Lower lobe of right lung (tissue), 2 donors: ENCODE data around the gene CXorf51B. TPM values are rescaled to one million over a fixed set of nuclear protein-coding genes. Genes with fewer than 3 reads are reported as not detected.
"Not testable (repeated sequence)": the region's sequence is repeated elsewhere in the genome, so short reads cannot be mapped to it uniquely, and the experiment has no call there.

ENCODE experiments used
- ATAC-seq, 2 donors: fragments of 200-7000 bp; cut with Tn5 transposase; one replicate each; pipeline ENCODE4 v1.9.1; 2020 to 2022; ENCODE audit warnings: mild to moderate bottlenecking in 2 of 2, moderate library complexity in 2 of 2
- DNase-seq: peaks from one replicate; pipeline ENCODE4 v3.0.0-alpha.2; 2020
- H3K27ac ChIP-seq: fragments of 200-600 bp; one replicate; pipeline ENCODE4 v1.8.0; 2022
- H3K27me3 ChIP-seq: fragments of 200-600 bp; one replicate; pipeline ENCODE4 v1.8.0; 2022; ENCODE audit warnings: low read depth
- H3K36me3 ChIP-seq: fragments of 200-600 bp; one replicate; pipeline ENCODE4 v1.8.0; 2022; ENCODE audit warnings: mild to moderate bottlenecking
- H3K4me1 ChIP-seq: fragments of 200-600 bp; one replicate; pipeline ENCODE4 v1.8.0; 2022
- H3K4me3 ChIP-seq: fragments of 200-600 bp; one replicate; pipeline ENCODE4 v1.8.0; 2022; ENCODE audit warnings: mild to moderate bottlenecking
- H3K9me3 ChIP-seq: fragments of 200-600 bp; one replicate; pipeline ENCODE4 v1.8.0; 2022
- intact Hi-C: fragments of 100-400 bp; cut with DNase I; formaldehyde crosslinking; loops from one replicate; pipeline ENCODE4 v1.11.0; 2022
- long read RNA-seq: library from polyadenylated mRNA; unstranded; transcript quantifications from one replicate; pipeline ENCODE4 v2.0.0, GENCODE V29; 2021
- total RNA-seq: library from RNA; stranded (reverse); fragmentation: NEBNext Ultra II Directional; extraction: Animal tissue kit (Norgen Biotek cat#: 25700); gene quantifications from one replicate; pipeline ENCODE4 v1.2.1, GENCODE V29; 2021
- TF ChIP-seq, protein P1 (sequence below): fragments of 200-600 bp; IDR thresholded peaks from one replicate; pipeline ENCODE4 v1.8.0; 2022; ENCODE audit warnings: antibody characterized with exemption, mild to moderate bottlenecking
- donor health status: DM: no; HTN: yes; CAD: no; lungs with severe emphysema.

The CXorf51B gene
- total RNA-seq = not detected
- long read RNA-seq = 0 reads

DNA sequence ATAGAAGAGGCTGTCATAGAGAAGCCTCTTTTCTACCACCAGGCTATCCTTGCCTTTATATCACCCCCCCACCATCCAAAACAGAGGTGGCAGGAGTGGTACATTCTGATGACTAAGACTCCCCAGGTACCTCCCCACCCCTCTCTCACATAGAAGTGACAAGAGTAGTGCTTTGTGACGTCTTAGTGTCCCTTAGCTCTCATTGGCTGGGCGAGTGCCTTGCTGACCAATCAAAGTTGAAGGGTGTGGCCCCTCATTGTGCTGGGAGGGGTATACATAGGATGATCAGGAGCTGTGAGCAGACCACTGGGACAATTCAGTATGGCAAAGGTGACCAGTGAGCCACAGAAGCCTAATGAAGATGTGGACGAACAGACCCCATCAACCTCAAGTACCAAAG lies at the start of gene CXorf51B:
TSS of gene CXorf51B (plus strand) at position 301 of the 400 bp plus-strand sequence. CDS start at position 322, 21 bp downstream.
- H3K4me1 ChIP-seq, H3K27ac ChIP-seq, H3K36me3 ChIP-seq, H3K4me3 ChIP-seq, intact Hi-C loops, ATAC-seq, H3K9me3 ChIP-seq, H3K27me3 ChIP-seq, DNase-seq: not testable (repeated sequence)

DNA sequence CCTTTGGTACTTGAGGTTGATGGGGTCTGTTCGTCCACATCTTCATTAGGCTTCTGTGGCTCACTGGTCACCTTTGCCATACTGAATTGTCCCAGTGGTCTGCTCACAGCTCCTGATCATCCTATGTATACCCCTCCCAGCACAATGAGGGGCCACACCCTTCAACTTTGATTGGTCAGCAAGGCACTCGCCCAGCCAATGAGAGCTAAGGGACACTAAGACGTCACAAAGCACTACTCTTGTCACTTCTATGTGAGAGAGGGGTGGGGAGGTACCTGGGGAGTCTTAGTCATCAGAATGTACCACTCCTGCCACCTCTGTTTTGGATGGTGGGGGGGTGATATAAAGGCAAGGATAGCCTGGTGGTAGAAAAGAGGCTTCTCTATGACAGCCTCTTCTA lies 5.1 kb downstream of the CXorf51B start, which contains the start of gene CXorf51A:
TSS of gene CXorf51A (minus strand) at position 101 of the 400 bp plus-strand sequence. CDS start at position 80, 21 bp downstream.
- H3K27ac ChIP-seq, H3K9me3 ChIP-seq, H3K4me3 ChIP-seq, intact Hi-C loops, H3K27me3 ChIP-seq, H3K36me3 ChIP-seq, H3K4me1 ChIP-seq, ATAC-seq, DNase-seq: not testable (repeated sequence)

DNA sequence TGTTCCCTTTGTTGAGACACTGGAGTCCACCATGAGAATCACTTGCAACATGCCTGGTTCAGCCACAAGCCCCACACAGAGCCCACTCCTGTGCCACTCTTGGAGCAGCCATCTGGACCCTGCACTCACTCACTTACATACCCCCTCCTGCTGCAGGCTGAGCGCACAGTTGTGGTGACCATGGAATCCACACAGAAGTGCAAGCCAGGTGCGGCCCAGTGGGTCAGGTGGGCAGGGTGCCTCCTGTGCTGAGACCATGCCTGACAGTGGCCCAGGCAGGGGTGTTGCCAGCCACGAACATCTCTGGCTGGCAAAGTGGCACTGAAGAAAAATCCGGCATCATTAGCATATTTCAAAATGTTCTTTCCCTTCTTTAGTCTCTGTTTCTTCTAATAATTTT lies 22.4 kb downstream of the CXorf51B start:
- Histone ChIP-seq H3K9me3 (no peaks in the 10 kb centered on the region), H3K4me1 (no peaks in the 10 kb centered on the region), H3K4me3 (no peak overlapping the region), H3K36me3 (no peaks in the 10 kb centered on the region), H3K27me3 (no peaks in the 10 kb centered on the region), H3K27ac (no peak overlapping the region)
- no peak for ATAC-seq
- DNase-seq = no peak
- TF ChIP-seq, protein P1, sequence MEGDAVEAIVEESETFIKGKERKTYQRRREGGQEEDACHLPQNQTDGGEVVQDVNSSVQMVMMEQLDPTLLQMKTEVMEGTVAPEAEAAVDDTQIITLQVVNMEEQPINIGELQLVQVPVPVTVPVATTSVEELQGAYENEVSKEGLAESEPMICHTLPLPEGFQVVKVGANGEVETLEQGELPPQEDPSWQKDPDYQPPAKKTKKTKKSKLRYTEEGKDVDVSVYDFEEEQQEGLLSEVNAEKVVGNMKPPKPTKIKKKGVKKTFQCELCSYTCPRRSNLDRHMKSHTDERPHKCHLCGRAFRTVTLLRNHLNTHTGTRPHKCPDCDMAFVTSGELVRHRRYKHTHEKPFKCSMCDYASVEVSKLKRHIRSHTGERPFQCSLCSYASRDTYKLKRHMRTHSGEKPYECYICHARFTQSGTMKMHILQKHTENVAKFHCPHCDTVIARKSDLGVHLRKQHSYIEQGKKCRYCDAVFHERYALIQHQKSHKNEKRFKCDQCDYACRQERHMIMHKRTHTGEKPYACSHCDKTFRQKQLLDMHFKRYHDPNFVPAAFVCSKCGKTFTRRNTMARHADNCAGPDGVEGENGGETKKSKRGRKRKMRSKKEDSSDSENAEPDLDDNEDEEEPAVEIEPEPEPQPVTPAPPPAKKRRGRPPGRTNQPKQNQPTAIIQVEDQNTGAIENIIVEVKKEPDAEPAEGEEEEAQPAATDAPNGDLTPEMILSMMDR = no peak
- intact Hi-C loops = no loop called here

DNA sequence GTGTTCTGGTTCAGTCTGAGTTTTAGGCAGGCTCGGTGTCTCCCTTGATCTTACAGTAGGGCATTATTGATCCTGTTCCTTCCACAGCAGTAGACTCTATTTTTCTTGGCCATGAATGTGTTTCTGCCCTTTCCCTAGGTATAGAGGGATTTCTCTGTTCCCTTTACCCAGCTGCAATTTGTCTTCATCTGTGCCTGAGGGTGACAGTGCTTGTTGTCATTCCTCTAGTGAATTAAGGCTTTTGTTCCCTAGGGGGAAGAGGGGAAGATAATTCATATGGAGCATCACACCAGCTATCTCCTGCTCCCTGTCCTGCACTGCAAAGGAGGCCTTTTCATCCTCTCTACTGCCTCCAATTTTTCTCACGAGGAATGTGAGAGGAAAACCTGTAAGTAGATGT lies 44.7 kb downstream of the CXorf51B start:
- Histone ChIP-seq H3K36me3 (no peaks in the 10 kb centered on the region), H3K27me3 (no peaks in the 10 kb centered on the region), H3K27ac (no peak overlapping the region), H3K4me3 (no peak overlapping the region), H3K4me1 (no peaks in the 10 kb centered on the region), H3K9me3 (no peaks in the 10 kb centered on the region)
- intact Hi-C loops = no loop called here
- DNase-seq (no peak), ATAC-seq (no peak)
- TF ChIP-seq, protein P1 = no peak

Other genes starting within 250 kb of the CXorf51B start
- not detected for gene CXorf51A, start 5.0 kb downstream of the CXorf51B start, total RNA-seq